Vagina (tissue), 2 donors: Measurements from ENCODE around the gene ATP11C.

Experiments
- CTCF ChIP-seq, 3 experiments: fragments of 450-650 bp in 2 of 3; fragments of 200-600 bp in 1 of 3; sonication (generic) in 1 of 3; IDR thresholded peaks; one replicate each; pipeline ENCODE4 v1.5.1; 2017 to 2019; ENCODE audit warnings: antibody characterized with exemption in 3 of 3, mild to moderate bottlenecking in 2 of 3, moderate library complexity in 2 of 3
- POLR2A ChIP-seq, 2 donors: fragments of 450-650 bp; IDR thresholded peaks; one replicate each; pipeline ENCODE4 v1.6.1; 2017; ENCODE audit warnings: antibody characterized with exemption in 2 of 2, mild to moderate bottlenecking in 2 of 2, moderate library complexity in 2 of 2
- POLR2AphosphoS5 ChIP-seq, 2 donors: sonication (generic); formaldehyde crosslinking; IDR thresholded peaks; one replicate each; pipeline ENCODE4 v1.9.0; 2017; ENCODE audit warnings: antibody characterized with exemption in 2 of 2, mild to moderate bottlenecking in 2 of 2, low read depth in 1 of 2; ENCODE audit not compliant: insufficient read depth in 1 of 2

- TF ChIP-seq CTCF (IDR thresholded peaks at IDR 0.05): no peak
- TF ChIP-seq POLR2A (IDR thresholded peaks at IDR 0.05): no peak
- no peak for TF ChIP-seq POLR2AphosphoS5 (IDR thresholded peaks at IDR 0.05; ENCODE audit: insufficient read depth in 1 of 2, low read depth in 1 of 2)
Measured at GRCh38 chrX:139892512-139892911, 40.3 kb downstream of the ATP11C start.
